ENCODE measurements around the gene ATRIP.

The ATRIP gene

GRCh38 chr3:48507256-48508061, 60.9 kb downstream of the ATRIP start:
- Mint-ChIP-seq H3K4me1 (peaks cover 34% of the 10 kb centered on the region), H3K4me3 (no peak overlapping the region), H3K27me3 (ENCODE audit: low read depth, poor library complexity) (peaks cover 6% of the 10 kb centered on the region), H3K36me3 (ENCODE audit: low read depth) (peaks cover 4% of the 10 kb centered on the region), H3K9me3 (no peaks in the 10 kb centered on the region), H3K27ac (no peak overlapping the region)
- peak; percentile 47 for TF ChIP-seq CTCF (IDR thresholded peaks at IDR 0.05)
- DNase-seq: peak; percentile 55

GRCh38 chr3:48511551-48511950, 65.0 kb downstream of the ATRIP start:
- no peak for TF ChIP-seq CTCF (IDR thresholded peaks at IDR 0.05)
- DNase-seq: no peak
- no peaks in the 10 kb centered on the region for H3K9me3 Mint-ChIP-seq
- H3K4me1 Mint-ChIP-seq: peaks cover 12% of the 10 kb centered on the region
- peaks cover 5% of the 10 kb centered on the region for H3K36me3 Mint-ChIP-seq (ENCODE audit: low read depth)
- H3K27ac Mint-ChIP-seq: peak overlapping the region; percentile 75
- H3K4me3 Mint-ChIP-seq: no peak overlapping the region
- peaks cover 7% of the 10 kb centered on the region for H3K27me3 Mint-ChIP-seq (ENCODE audit: low read depth, poor library complexity)

DNA sequence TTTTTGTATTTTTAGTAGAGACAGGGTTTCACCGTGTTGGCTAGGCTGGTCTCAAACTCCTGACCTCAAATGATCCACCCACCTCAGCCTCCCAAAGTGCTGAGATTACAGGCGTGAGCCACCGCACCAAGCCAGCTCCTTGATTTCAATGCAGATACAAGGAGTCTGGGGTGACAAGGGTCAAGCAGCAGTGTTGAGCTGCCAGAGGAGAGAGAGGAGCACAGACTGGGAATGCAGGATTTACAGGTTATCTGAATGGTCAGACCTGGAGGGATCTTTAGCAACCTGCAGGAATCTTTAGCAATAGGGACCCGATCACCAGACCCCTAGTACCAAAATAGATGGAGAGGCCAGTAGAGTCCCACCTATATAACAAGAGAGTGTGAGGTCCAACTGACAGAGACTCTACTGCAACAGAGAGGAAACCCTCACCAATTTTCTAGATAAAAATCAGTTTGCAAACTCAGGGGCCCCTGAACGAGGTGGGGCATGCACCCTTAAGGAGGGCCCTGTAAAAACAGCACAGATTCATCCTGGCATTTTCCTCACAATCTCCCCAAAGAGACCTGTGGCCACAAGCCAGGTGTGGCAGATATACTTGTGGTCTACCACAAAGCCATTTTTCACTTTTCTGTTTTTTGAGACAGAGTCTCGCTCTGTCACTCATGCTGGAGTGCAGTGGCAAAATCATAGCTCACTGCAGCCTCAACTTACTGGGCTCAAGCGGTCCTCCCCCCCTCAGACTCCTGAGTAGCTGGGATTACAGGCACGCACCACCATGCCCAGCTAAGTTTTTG, 68.1 kb downstream of the ATRIP start:
- peaks cover 6% of the 10 kb centered on the region for H3K27me3 Mint-ChIP-seq (ENCODE audit: low read depth, poor library complexity)
- no peak for TF ChIP-seq CTCF (IDR thresholded peaks at IDR 0.05)
- no peak overlapping the region for H3K4me3 Mint-ChIP-seq
- no peaks in the 10 kb centered on the region for H3K4me1 Mint-ChIP-seq
- no peak for DNase-seq
- H3K27ac Mint-ChIP-seq: no peak overlapping the region
- H3K9me3 Mint-ChIP-seq: no peaks in the 10 kb centered on the region
- peaks cover 5% of the 10 kb centered on the region for H3K36me3 Mint-ChIP-seq (ENCODE audit: low read depth)

Data from nephron progenitor cell (in vitro differentiated cells).